Endothelial cell (in vitro differentiated cells): Measurements from ENCODE around the gene ETNK1. TPM values are rescaled to one million over a fixed set of nuclear protein-coding genes. Genes with fewer than 3 reads are reported as not detected.
"Not testable (repeated sequence)": the region's sequence is repeated elsewhere in the genome, so short reads cannot be mapped to it uniquely, and the experiment has no call there.

ENCODE experiments used
- DNase-seq: peaks from one replicate; pipeline ENCODE4 v3.0.0; 2021; ENCODE audit warnings: low spot score
- H3K27ac Mint-ChIP-seq: one replicate; pipeline ENCODE4 v1.8.0; 2021; ENCODE audit warnings: mixed read lengths, inconsistent platforms; ENCODE audit not compliant: unreplicated experiment
- H3K27me3 Mint-ChIP-seq: one replicate; pipeline ENCODE4 v1.8.0; 2021; ENCODE audit warnings: mild to moderate bottlenecking, moderate library complexity, mixed read lengths, inconsistent platforms; ENCODE audit not compliant: unreplicated experiment
- H3K36me3 Mint-ChIP-seq: one replicate; pipeline ENCODE4 v1.8.0; 2021; ENCODE audit warnings: mild to moderate bottlenecking, low read depth, mixed read lengths, inconsistent platforms; ENCODE audit not compliant: unreplicated experiment
- H3K4me1 Mint-ChIP-seq: one replicate; pipeline ENCODE4 v1.8.0; 2021; ENCODE audit warnings: mild to moderate bottlenecking, mixed read lengths, inconsistent platforms; ENCODE audit not compliant: unreplicated experiment
- H3K4me3 Mint-ChIP-seq: one replicate; pipeline ENCODE4 v1.8.0; 2021; ENCODE audit warnings: mild to moderate bottlenecking, mixed read lengths, inconsistent platforms; ENCODE audit not compliant: unreplicated experiment
- H3K9me3 Mint-ChIP-seq: one replicate; pipeline ENCODE4 v1.8.0; 2021; ENCODE audit warnings: mixed read lengths, inconsistent platforms; ENCODE audit not compliant: unreplicated experiment
- total RNA-seq: library from RNA; stranded (reverse); fragmentation: NEBNext Ultra II Directional; extraction: Animal tissue kit (Norgen Biotek cat#: 25700); gene quantifications from one replicate; pipeline ENCODE4 v1.2.1, GENCODE V29; 2021; ENCODE audit not compliant: unreplicated experiment
- TF ChIP-seq, protein P1 (sequence below): fragments of 200-600 bp; sonication (generic); IDR thresholded peaks from one replicate; pipeline ENCODE4 v1.5.0; 2021; ENCODE audit warnings: antibody characterized with exemption; ENCODE audit not compliant: unreplicated experiment

The ETNK1 gene
- total RNA-seq, 1 donor from 2014 or later, result 68.9 TPM

DNA sequence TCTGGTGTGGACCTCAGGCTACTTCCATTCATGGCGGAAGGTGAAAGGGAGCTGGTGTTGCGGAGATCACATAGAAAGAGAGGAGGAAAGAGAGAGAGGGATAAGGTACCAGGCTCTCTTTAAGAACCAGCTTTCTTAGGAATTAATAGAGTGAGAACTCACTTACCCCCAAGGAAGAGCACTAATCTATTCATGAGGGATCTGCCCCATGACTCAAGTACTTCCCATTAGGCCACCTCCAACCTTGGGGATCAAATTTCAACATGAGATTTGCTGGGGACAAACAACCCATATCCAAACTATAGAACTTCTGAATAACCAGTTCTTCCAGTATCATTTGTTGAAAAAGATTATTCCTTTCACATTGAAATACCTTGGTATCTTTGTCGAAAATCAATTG lies 46.6 kb upstream of the ETNK1 start:
- H3K4me3 Mint-ChIP-seq, result no peak overlapping the region
- no peaks in the 10 kb centered on the region for H3K4me1 Mint-ChIP-seq
- H3K27me3 Mint-ChIP-seq, result no peaks in the 10 kb centered on the region
- TF ChIP-seq, protein P1, sequence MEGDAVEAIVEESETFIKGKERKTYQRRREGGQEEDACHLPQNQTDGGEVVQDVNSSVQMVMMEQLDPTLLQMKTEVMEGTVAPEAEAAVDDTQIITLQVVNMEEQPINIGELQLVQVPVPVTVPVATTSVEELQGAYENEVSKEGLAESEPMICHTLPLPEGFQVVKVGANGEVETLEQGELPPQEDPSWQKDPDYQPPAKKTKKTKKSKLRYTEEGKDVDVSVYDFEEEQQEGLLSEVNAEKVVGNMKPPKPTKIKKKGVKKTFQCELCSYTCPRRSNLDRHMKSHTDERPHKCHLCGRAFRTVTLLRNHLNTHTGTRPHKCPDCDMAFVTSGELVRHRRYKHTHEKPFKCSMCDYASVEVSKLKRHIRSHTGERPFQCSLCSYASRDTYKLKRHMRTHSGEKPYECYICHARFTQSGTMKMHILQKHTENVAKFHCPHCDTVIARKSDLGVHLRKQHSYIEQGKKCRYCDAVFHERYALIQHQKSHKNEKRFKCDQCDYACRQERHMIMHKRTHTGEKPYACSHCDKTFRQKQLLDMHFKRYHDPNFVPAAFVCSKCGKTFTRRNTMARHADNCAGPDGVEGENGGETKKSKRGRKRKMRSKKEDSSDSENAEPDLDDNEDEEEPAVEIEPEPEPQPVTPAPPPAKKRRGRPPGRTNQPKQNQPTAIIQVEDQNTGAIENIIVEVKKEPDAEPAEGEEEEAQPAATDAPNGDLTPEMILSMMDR, result no peak
- no peaks in the 10 kb centered on the region for H3K9me3 Mint-ChIP-seq
- no peak overlapping the region for H3K27ac Mint-ChIP-seq
- no peaks in the 10 kb centered on the region for H3K36me3 Mint-ChIP-seq
- DNase-seq, result no peak

- DNase-seq, result no peak
- H3K36me3 Mint-ChIP-seq, result no peaks in the 10 kb centered on the region
- H3K4me3 Mint-ChIP-seq, result no peak overlapping the region
- no peak overlapping the region for H3K27ac Mint-ChIP-seq
- H3K4me1 Mint-ChIP-seq, result no peaks in the 10 kb centered on the region
- H3K27me3 Mint-ChIP-seq, result no peaks in the 10 kb centered on the region
- TF ChIP-seq, protein P1, result no peak
- H3K9me3 Mint-ChIP-seq, result no peaks in the 10 kb centered on the region
Observed at GRCh38 chr12:22588817-22589216, 36.2 kb upstream of the ETNK1 start.

- H3K4me1 Mint-ChIP-seq, result no peaks in the 10 kb centered on the region
- DNase-seq, result no peak
- H3K4me3 Mint-ChIP-seq, result no peak overlapping the region
- no peaks in the 10 kb centered on the region for H3K36me3 Mint-ChIP-seq
- TF ChIP-seq, protein P1, result no peak
- no peaks in the 10 kb centered on the region for H3K27me3 Mint-ChIP-seq
- H3K27ac Mint-ChIP-seq, result no peak overlapping the region
- H3K9me3 Mint-ChIP-seq, result no peaks in the 10 kb centered on the region
Observed at GRCh38 chr12:22593864-22594263, 31.1 kb upstream of the ETNK1 start.

DNA sequence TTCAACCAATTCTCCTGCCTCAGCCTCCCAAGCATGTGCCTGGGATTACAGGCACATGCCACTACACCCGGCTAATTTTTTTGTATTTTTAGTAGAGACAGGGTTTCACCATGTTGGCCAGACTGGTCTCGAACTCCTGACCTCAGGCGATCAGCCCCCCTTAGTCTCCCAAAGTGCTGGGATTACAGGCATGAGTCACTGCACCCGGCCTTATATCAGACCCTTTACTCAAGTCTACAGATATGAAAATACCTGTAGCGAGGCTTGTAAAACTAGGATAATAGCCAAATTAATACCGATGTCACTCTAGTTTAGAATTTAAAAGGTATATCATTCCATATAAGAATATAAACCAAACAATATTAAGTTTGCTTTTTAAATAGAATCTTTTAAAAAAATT lies 27.4 kb upstream of the ETNK1 start:
- not testable (repeated sequence) for H3K27ac Mint-ChIP-seq

GRCh38 chr12:22598141-22598762 lies 26.7 kb upstream of the ETNK1 start:
- Mint-ChIP-seq H3K27me3 (no peaks in the 10 kb centered on the region), H3K4me1 (no peaks in the 10 kb centered on the region), H3K36me3 (no peaks in the 10 kb centered on the region), H3K9me3 (no peaks in the 10 kb centered on the region), H3K27ac (no peak overlapping the region), H3K4me3 (no peak overlapping the region)
- no peak for DNase-seq
- TF ChIP-seq, protein P1, result no peak

More for the DNA sequence above, 27.4 kb upstream of the ETNK1 start:
- H3K27me3 Mint-ChIP-seq, H3K9me3 Mint-ChIP-seq, H3K4me1 Mint-ChIP-seq, H3K4me3 Mint-ChIP-seq, DNase-seq, H3K36me3 Mint-ChIP-seq: not testable (repeated sequence)
